Naive thymus-derived CD8-positive, alpha-beta T cell (primary cell): ENCODE results near the gene MYH2. TPM values are rescaled to one million over a fixed set of nuclear protein-coding genes. Genes with fewer than 3 reads are reported as not detected.

Source experiments
- ATAC-seq, 2 donors: fragments of 150-1000 bp; cut with Tn5 transposase in 1 of 2; sonication (Bioruptor Pico), chemical (Tn5 transposase) in 1 of 2; 1 replicate in 1 of 2; 2 replicates in 1 of 2; pipeline ENCODE4 v1.10.0; 2021; ENCODE audit warnings: mild to moderate bottlenecking in 2 of 2, moderate library complexity in 2 of 2
- POLR2A ChIA-PET: fragments of 350-600 bp; sonication (Branson Sonifier 250); formaldehyde crosslinking; loops from one replicate; lab custom pipeline; 2021; ENCODE audit warnings: antibody characterized with exemption; lab: Charles Lee
- DNase-seq, 10 donors: peaks; one replicate each; pipeline versions ENCODE4 v3.0.0 to v3.0.0-alpha.2; 2020 to 2022
- H3K27ac Mint-ChIP-seq, 10 donors: one replicate each; pipeline ENCODE4 v1.8.0; 2020 to 2022; ENCODE audit warnings: mild to moderate bottlenecking in 10 of 10, mixed read lengths in 10 of 10, moderate library complexity in 4 of 10, inconsistent platforms in 1 of 10
- H3K27me3 Mint-ChIP-seq, 5 donors: one replicate each; pipeline ENCODE4 v1.8.0; 2021 to 2022; ENCODE audit warnings: mixed read lengths in 5 of 5
- H3K36me3 Mint-ChIP-seq, 3 donors: one replicate each; pipeline ENCODE4 v1.8.0; 2020 to 2022; ENCODE audit warnings: mixed read lengths in 3 of 3, mild to moderate bottlenecking in 2 of 3, inconsistent platforms in 1 of 3
- H3K4me1 Mint-ChIP-seq, 4 donors: one replicate each; pipeline ENCODE4 v1.8.0; 2021 to 2022; ENCODE audit warnings: mixed read lengths in 4 of 4
- H3K4me3 Mint-ChIP-seq, 10 donors: one replicate each; pipeline ENCODE4 v1.8.0; 2020 to 2022; ENCODE audit warnings: mild to moderate bottlenecking in 10 of 10, mixed read lengths in 10 of 10, moderate library complexity in 6 of 10, inconsistent platforms in 1 of 10
- H3K9me3 Mint-ChIP-seq, 9 donors: one replicate each; pipeline ENCODE4 v1.8.0; 2020 to 2022; ENCODE audit warnings: mixed read lengths in 9 of 9, mild to moderate bottlenecking in 3 of 9, inconsistent platforms in 1 of 9, moderate library complexity in 1 of 9
- polyA plus RNA-seq, 3 donors: library from polyadenylated mRNA; unstranded; fragments of 300-500 nt; fragmentation: Illumina TruSeq; gene quantifications; one replicate each; pipeline ENCODE4 v1.2.3, GENCODE V29; 2021
- total RNA-seq, 8 experiments: library from RNA in 2 of 8; stranded (reverse) in 2 of 8; gene quantifications; one replicate each; pipeline ENCODE4 v1.2.3 and lab custom pipeline; 2021 to 2026

The MYH2 gene
- total RNA-seq (not detected), polyA plus RNA-seq (not detected), total RNA-seq (lab: John Stamatoyannopoulos, UW) (0 reads per million in 6 experiments)

DNA sequence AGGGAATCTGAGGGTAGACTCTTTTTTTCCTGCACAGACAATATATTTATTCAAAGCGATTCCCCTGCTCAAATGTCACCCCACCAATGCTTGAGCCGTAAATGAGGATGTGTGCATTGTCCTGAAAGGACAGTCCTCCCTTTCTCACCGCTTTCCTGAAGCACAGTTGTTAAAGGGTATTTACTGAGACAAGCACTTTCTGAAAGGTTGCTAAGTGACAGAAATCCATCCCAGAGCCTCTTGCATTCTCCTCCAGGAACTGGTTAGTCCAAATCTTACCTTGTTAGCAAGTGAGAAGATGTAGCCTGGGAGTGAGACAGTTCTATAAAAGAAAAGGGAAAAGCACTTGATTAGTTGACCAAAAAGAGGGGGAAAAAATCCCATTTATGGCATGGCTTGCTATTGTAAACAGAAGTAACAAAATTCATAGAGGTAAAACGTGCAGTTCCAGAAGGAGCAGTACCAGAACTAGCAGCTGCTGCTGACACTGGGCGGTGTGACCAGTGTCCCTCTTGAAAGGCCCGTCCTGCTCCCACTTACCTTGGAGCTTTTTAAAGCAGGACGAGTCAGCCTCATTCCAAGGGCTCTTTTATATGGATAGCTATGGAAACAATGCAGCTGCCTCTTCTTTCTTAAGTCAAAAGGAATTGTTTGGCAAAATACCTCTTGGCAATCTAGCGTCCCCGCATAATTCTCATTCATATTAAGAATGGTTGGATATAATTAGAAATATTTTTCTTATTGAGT lies at the start of gene MYH2:
Gene MYH2 (minus strand): TSS at position 563 of the 747 bp plus-strand sequence. CDS start 1,738 bp downstream, outside the sequence.
- H3K27me3 Mint-ChIP-seq, result peaks cover 2 to 18% (median 10%) of the 10 kb centered on the region in 5 donors
- H3K36me3 Mint-ChIP-seq, result no peaks in the 10 kb centered on the region
- no peaks in the 10 kb centered on the region for H3K9me3 Mint-ChIP-seq

GRCh38 chr17:10598621-10599020 lies 49.2 kb upstream of the MYH2 start:
- ATAC-seq, result no peak
- Mint-ChIP-seq H3K36me3 (no peaks in the 10 kb centered on the region), H3K9me3 (no peaks in the 10 kb centered on the region), H3K27ac (no peak overlapping the region), H3K4me3 (no peak overlapping the region), H3K27me3 (peaks cover 16 to 60% (median 30%) of the 10 kb centered on the region in 5 donors), H3K4me1 (no peaks in the 10 kb centered on the region)
- POLR2A ChIA-PET, result no interaction called here
- no peak for DNase-seq

More for the DNA sequence above, at the start of gene MYH2:
- ATAC-seq (no peak), DNase-seq (no peak)
- POLR2A ChIA-PET, result no interaction called here
- H3K27ac Mint-ChIP-seq, result no peak within 1 kb of the TSS
- no peak within 1 kb of the TSS for H3K4me3 Mint-ChIP-seq
- H3K4me1 Mint-ChIP-seq, result no peaks in the 10 kb centered on the region

GRCh38 chr17:10589553-10590145 lies 40.2 kb upstream of the MYH2 start:
- ATAC-seq (no peak), DNase-seq (no peak)
- POLR2A ChIA-PET, result no interaction called here
- Mint-ChIP-seq H3K27ac (no peak overlapping the region), H3K9me3 (no peaks in the 10 kb centered on the region), H3K36me3 (no peaks in the 10 kb centered on the region), H3K27me3 (peaks cover 19 to 49% (median 24%) of the 10 kb centered on the region in 5 donors), H3K4me1 (no peaks in the 10 kb centered on the region), H3K4me3 (no peak overlapping the region)

DNA sequence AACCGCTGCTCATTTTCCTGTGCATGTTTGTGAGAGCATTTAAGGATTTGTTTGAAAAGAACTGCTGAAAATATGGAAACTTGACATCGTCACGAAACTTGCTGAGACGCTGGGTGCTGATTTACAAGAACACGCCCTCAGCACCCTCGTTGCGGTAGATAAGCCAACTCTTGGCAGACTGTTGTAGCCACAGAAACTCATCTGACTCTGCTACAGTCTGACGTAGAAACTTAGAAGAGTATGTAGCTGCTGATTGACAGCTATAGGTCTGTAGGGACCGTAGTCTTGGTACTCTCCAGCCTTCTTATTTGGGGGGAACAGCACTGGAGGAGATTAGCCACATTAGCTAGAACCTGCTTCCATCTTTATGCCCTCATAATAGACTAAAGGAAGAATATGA lies 36.1 kb upstream of the MYH2 start:
- POLR2A ChIA-PET, result no interaction called here
- Mint-ChIP-seq H3K36me3 (no peaks in the 10 kb centered on the region), H3K4me1 (no peaks in the 10 kb centered on the region), H3K27me3 (peaks cover 17 to 43% (median 22%) of the 10 kb centered on the region in 5 donors), H3K4me3 (no peak overlapping the region), H3K9me3 (no peaks in the 10 kb centered on the region), H3K27ac (no peak overlapping the region)
- DNase-seq, result no peak
- no peak for ATAC-seq

DNA sequence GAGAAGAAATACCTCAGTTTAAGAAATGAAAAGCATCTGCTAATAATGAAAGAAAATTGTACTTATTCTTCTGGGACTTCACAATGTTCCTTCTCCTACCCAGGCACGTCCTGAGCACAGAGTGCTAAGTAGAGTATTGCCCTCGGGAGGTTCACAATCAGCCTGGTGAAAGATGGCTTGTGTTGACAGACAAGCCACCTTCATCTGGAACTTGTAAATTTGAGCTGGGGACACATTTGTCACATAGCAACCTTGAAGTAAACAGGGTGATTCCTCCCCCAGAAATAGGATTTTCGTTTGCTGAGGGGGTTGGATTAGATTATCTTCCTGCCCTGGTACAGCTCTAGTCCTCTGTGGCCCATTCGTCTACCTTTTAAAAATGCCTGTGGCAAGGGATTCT lies 34.4 kb upstream of the MYH2 start:
- Mint-ChIP-seq H3K27ac (peak overlapping the region in 2 of 10 donors; percentile 12 to 25), H3K4me1 (no peaks in the 10 kb centered on the region), H3K36me3 (no peaks in the 10 kb centered on the region), H3K27me3 (peaks cover 14 to 28% (median 17%) of the 10 kb centered on the region in 5 donors), H3K4me3 (no peak overlapping the region), H3K9me3 (no peaks in the 10 kb centered on the region)
- no peak for ATAC-seq
- DNase-seq, result no peak
- POLR2A ChIA-PET, result no interaction called here

GRCh38 chr17:10579270-10579669 lies 29.8 kb upstream of the MYH2 start:
- peaks cover 5 to 23% (median 17%) of the 10 kb centered on the region in 5 donors for H3K27me3 Mint-ChIP-seq
- ATAC-seq, result no peak
- H3K4me1 Mint-ChIP-seq, result no peaks in the 10 kb centered on the region
- H3K27ac Mint-ChIP-seq, result no peak overlapping the region
- DNase-seq, result no peak
- POLR2A ChIA-PET, result no interaction called here
- H3K9me3 Mint-ChIP-seq, result no peaks in the 10 kb centered on the region
- no peaks in the 10 kb centered on the region for H3K36me3 Mint-ChIP-seq
- no peak overlapping the region for H3K4me3 Mint-ChIP-seq

GRCh38 chr17:10574324-10574723 lies 24.9 kb upstream of the MYH2 start:
- Mint-ChIP-seq H3K27me3 (peaks cover 3 to 20% (median 13%) of the 10 kb centered on the region in 5 donors), H3K4me3 (no peak overlapping the region), H3K9me3 (no peaks in the 10 kb centered on the region), H3K36me3 (no peaks in the 10 kb centered on the region), H3K4me1 (no peaks in the 10 kb centered on the region), H3K27ac (no peak overlapping the region)
- ATAC-seq (no peak), DNase-seq (no peak)
- POLR2A ChIA-PET, result no interaction called here

GRCh38 chr17:10563991-10564660 lies 14.7 kb upstream of the MYH2 start:
- H3K27ac Mint-ChIP-seq, result no peak overlapping the region
- H3K4me3 Mint-ChIP-seq, result no peak overlapping the region
- ATAC-seq (no peak), DNase-seq (no peak)
- H3K27me3 Mint-ChIP-seq, result peaks cover 1 to 18% (median 15%) of the 10 kb centered on the region in 5 donors
- H3K9me3 Mint-ChIP-seq, result no peaks in the 10 kb centered on the region
- POLR2A ChIA-PET, result no interaction called here
- no peaks in the 10 kb centered on the region for H3K4me1 Mint-ChIP-seq
- no peaks in the 10 kb centered on the region for H3K36me3 Mint-ChIP-seq

GRCh38 chr17:10558049-10558448 lies 8.6 kb upstream of the MYH2 start:
- no peak for DNase-seq
- Mint-ChIP-seq H3K27ac (no peak overlapping the region), H3K36me3 (no peaks in the 10 kb centered on the region), H3K27me3 (peaks cover 0 to 8% (median 3%) of the 10 kb centered on the region in 5 donors), H3K9me3 (no peaks in the 10 kb centered on the region), H3K4me3 (no peak overlapping the region), H3K4me1 (no peaks in the 10 kb centered on the region)
- POLR2A ChIA-PET, result no interaction called here
- no peak for ATAC-seq

GRCh38 chr17:10557422-10557821 lies 8.0 kb upstream of the MYH2 start:
- Mint-ChIP-seq H3K27me3 (peaks cover 0 to 8% (median 5%) of the 10 kb centered on the region in 5 donors), H3K4me3 (no peak overlapping the region), H3K9me3 (no peaks in the 10 kb centered on the region), H3K27ac (no peak overlapping the region), H3K4me1 (no peaks in the 10 kb centered on the region), H3K36me3 (no peaks in the 10 kb centered on the region)
- POLR2A ChIA-PET, result no interaction called here
- no peak for DNase-seq
- ATAC-seq, result no peak

- H3K27ac Mint-ChIP-seq, result peak overlapping the region in 2 of 10 donors; percentile 5 to 38
- POLR2A ChIA-PET, result no interaction called here
- peaks cover 2 to 8% (median 3%) of the 10 kb centered on the region in 5 donors for H3K27me3 Mint-ChIP-seq
- H3K4me1 Mint-ChIP-seq, result no peaks in the 10 kb centered on the region
- ATAC-seq, result no peak
- H3K36me3 Mint-ChIP-seq, result no peaks in the 10 kb centered on the region
- H3K9me3 Mint-ChIP-seq, result no peaks in the 10 kb centered on the region
- no peak overlapping the region for H3K4me3 Mint-ChIP-seq
- DNase-seq, result no peak
Measured at GRCh38 chr17:10556301-10557005, 7.0 kb upstream of the MYH2 start.

DNA sequence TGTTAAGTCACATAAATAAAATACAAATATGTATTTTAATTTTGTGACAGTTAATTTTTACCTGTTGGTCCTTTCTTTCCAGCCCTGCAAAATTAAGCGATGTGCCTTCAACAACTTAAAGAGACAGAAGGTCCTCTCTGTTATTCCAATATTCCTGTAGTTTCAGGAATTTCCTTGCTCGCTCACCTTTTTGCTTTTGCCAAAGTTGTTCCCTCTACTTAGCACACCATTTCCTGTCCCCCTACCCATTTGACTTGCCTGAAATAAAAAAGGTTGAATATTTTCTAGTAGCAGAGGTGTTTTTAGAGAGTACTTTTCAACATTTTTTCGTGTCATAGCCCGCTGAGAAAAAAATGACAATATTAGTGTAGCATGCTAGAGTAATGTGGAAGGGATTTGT lies 556 bp upstream of the MYH2 start:
- Mint-ChIP-seq H3K27me3 (peaks cover 2 to 23% (median 10%) of the 10 kb centered on the region in 5 donors), H3K4me1 (no peaks in the 10 kb centered on the region), H3K4me3 (no peak overlapping the region), H3K27ac (no peak overlapping the region), H3K36me3 (no peaks in the 10 kb centered on the region), H3K9me3 (no peaks in the 10 kb centered on the region)
- DNase-seq (no peak), ATAC-seq (no peak)
- POLR2A ChIA-PET, result no interaction called here
